H9 (cell line): ENCODE results near the gene CPAMD8. TPM values are rescaled to one million over a fixed set of nuclear protein-coding genes. Genes with fewer than 3 reads are reported as not detected.

ENCODE experiments used
- DNase-seq: peaks from one replicate; pipeline ENCODE4 v3.0.0-alpha.2; 2017
- H2AFZ ChIP-seq: one replicate; pipeline ENCODE4 v1.6.1; 2013; ENCODE audit warnings: mild to moderate bottlenecking, low read length, control low read depth, moderate library complexity
- H2AK5ac ChIP-seq: 2 replicates; pipeline ENCODE4 v1.6.1; 2013; ENCODE audit warnings: low read length, control low read depth, mixed read lengths; ENCODE audit not compliant: insufficient read length
- H2BK120ac ChIP-seq: one replicate; pipeline ENCODE4 v1.6.1; 2013; ENCODE audit warnings: low read depth, mild to moderate bottlenecking, low read length, control low read depth, inconsistent platforms; ENCODE audit not compliant: poor library complexity, severe bottlenecking
- H2BK12ac ChIP-seq: 2 replicates; pipeline ENCODE4 v1.6.1; 2013; ENCODE audit warnings: low read length, control low read depth, mixed read lengths, low read depth; ENCODE audit not compliant: insufficient read length
- H2BK15ac ChIP-seq: 2 replicates; pipeline ENCODE4 v1.6.1; 2013; ENCODE audit warnings: low read depth, low read length, control low read depth
- H2BK20ac ChIP-seq: one replicate; pipeline ENCODE4 v1.6.1; 2013; ENCODE audit warnings: low read depth, mild to moderate bottlenecking, low read length, control low read depth, inconsistent platforms; ENCODE audit not compliant: poor library complexity, severe bottlenecking
- H2BK5ac ChIP-seq: 2 replicates; pipeline ENCODE4 v1.6.1; 2013; ENCODE audit warnings: low read length, control low read depth, mixed read lengths; ENCODE audit not compliant: insufficient read length
- H3K14ac ChIP-seq: 2 replicates; pipeline ENCODE4 v1.6.1; 2013; ENCODE audit warnings: low read length, control low read depth; ENCODE audit not compliant: insufficient read depth
- H3K18ac ChIP-seq: 2 replicates; pipeline ENCODE4 v1.6.1; 2013; ENCODE audit warnings: low read depth, mild to moderate bottlenecking, mixed read lengths, low read length, control low read depth; ENCODE audit not compliant: insufficient read length
- H3K23ac ChIP-seq: 2 replicates; pipeline ENCODE4 v1.6.1; 2013; ENCODE audit warnings: low read length, control low read depth, mixed read lengths, low read depth; ENCODE audit not compliant: insufficient read length
- H3K23me2 ChIP-seq: 2 replicates; pipeline ENCODE4 v1.6.1; 2013; ENCODE audit warnings: low read depth, mild to moderate bottlenecking, mixed read lengths, low read length, control low read depth; ENCODE audit not compliant: insufficient read length, poor library complexity, severe bottlenecking
- H3K27ac ChIP-seq: 2 replicates; pipeline ENCODE4 v1.5.1; 2013; ENCODE audit warnings: low read length, control low read depth, mixed read lengths, low read depth; ENCODE audit not compliant: insufficient read length
- H3K27me3 ChIP-seq: 2 replicates; pipeline ENCODE4 v1.6.1; 2013; ENCODE audit warnings: low read length, control low read depth, inconsistent platforms; ENCODE audit not compliant: insufficient read depth
- H3K4ac ChIP-seq: 2 replicates; pipeline ENCODE4 v1.6.1; 2013; ENCODE audit warnings: low read depth, mild to moderate bottlenecking, control low read depth, inconsistent platforms, low read length, moderate library complexity
- H3K4me1 ChIP-seq: 2 replicates; pipeline ENCODE4 v1.6.1; 2013; ENCODE audit warnings: low read length, control low read depth, inconsistent platforms; ENCODE audit not compliant: insufficient read depth
- H3K4me2 ChIP-seq: 2 replicates; pipeline ENCODE4 v1.6.1; 2013; ENCODE audit warnings: low read length, control low read depth, mixed read lengths; ENCODE audit not compliant: insufficient read length, insufficient read depth
- H3K56ac ChIP-seq: 2 replicates; pipeline ENCODE4 v1.6.1; 2013; ENCODE audit warnings: low read depth, mild to moderate bottlenecking, mixed read lengths, low read length, control low read depth; ENCODE audit not compliant: insufficient read length
- H3K79me1 ChIP-seq: 2 replicates; pipeline ENCODE4 v1.6.1; 2013; ENCODE audit warnings: low read depth, mild to moderate bottlenecking, moderate library complexity, low read length, control low read depth, inconsistent platforms; ENCODE audit not compliant: insufficient read depth, poor library complexity, severe bottlenecking
- H3K79me2 ChIP-seq: 2 replicates; pipeline ENCODE4 v1.6.1; 2013; ENCODE audit warnings: low read length, control low read depth, inconsistent platforms; ENCODE audit not compliant: insufficient read depth
- H3K9ac ChIP-seq: 2 replicates; pipeline ENCODE4 v1.6.1; 2013; ENCODE audit warnings: low read length, control low read depth, mixed read lengths; ENCODE audit not compliant: insufficient read length; ENCODE audit errors: extremely low read depth
- H3K9me3 ChIP-seq: one replicate; pipeline ENCODE4 v1.6.1; 2013; ENCODE audit warnings: low read depth, low read length, inconsistent platforms; ENCODE audit not compliant: control insufficient read depth
- H3T11ph ChIP-seq: one replicate; pipeline ENCODE4 v1.6.1; 2013; ENCODE audit warnings: mild to moderate bottlenecking, low read length, control low read depth, inconsistent platforms
- H4K20me1 ChIP-seq: one replicate; pipeline ENCODE4 v1.6.1; 2013; ENCODE audit not compliant: control insufficient read depth, insufficient read length, insufficient read depth
- H4K5ac ChIP-seq: 2 replicates; pipeline ENCODE4 v1.6.1; 2013; ENCODE audit warnings: low read depth, mild to moderate bottlenecking, mixed read lengths, low read length, control low read depth; ENCODE audit not compliant: insufficient read length
- H4K8ac ChIP-seq: replicated peaks from 2 replicates; pipeline ENCODE4 v1.6.1; 2013; ENCODE audit warnings: low read length, control low read depth, mixed read lengths, low read depth; ENCODE audit not compliant: insufficient read length
- H4K91ac ChIP-seq: 2 replicates; pipeline ENCODE4 v1.6.1; 2013; ENCODE audit warnings: low read depth, mild to moderate bottlenecking, moderate library complexity, mixed read lengths, low read length, control low read depth; ENCODE audit not compliant: insufficient read length
- H3K27ac Mint-ChIP-seq, 3 experiments: 2 replicates in 2 of 3; 3 replicates in 1 of 3; pipeline ENCODE4 v1.8.0; 2020 to 2021; ENCODE audit warnings: mixed read lengths in 3 of 3, mild to moderate bottlenecking in 1 of 3, moderate library complexity in 1 of 3
- H3K27me3 Mint-ChIP-seq: 2 replicates; pipeline ENCODE4 v1.8.0; 2021; ENCODE audit warnings: low read depth, mild to moderate bottlenecking, moderate library complexity, mixed read lengths
- H3K36me3 Mint-ChIP-seq, 3 experiments: 2 replicates in 2 of 3; 3 replicates in 1 of 3; pipeline ENCODE4 v1.8.0; 2020 to 2021; ENCODE audit warnings: low read depth in 3 of 3, mixed read lengths in 3 of 3; ENCODE audit not compliant: insufficient read depth in 1 of 3
- H3K4me1 Mint-ChIP-seq, 2 experiments: 2 replicates each; pipeline ENCODE4 v1.8.0; 2020; ENCODE audit warnings: mixed read lengths in 2 of 2
- H3K4me3 Mint-ChIP-seq, 2 experiments: 2 replicates in 1 of 2; 3 replicates in 1 of 2; pipeline ENCODE4 v1.8.0; 2020 to 2021; ENCODE audit warnings: mild to moderate bottlenecking in 2 of 2, mixed read lengths in 2 of 2, moderate library complexity in 1 of 2
- H3K9me3 Mint-ChIP-seq, 2 experiments: 2 replicates in 1 of 2; 3 replicates in 1 of 2; pipeline ENCODE4 v1.8.0; 2020; ENCODE audit warnings: mild to moderate bottlenecking in 2 of 2, mixed read lengths in 2 of 2, moderate library complexity in 1 of 2
- WGBS: extraction: QIAGEN DNeasy Blood & Tissue Kit; methylation state at CpG from one replicate; pipeline ENCODE4 v1.1.7; 2013; ENCODE audit warnings: missing lambda C conversion rate, low lambda C conversion rate, mixed read lengths; ENCODE audit not compliant: insufficient read length; ENCODE audit errors: extremely low coverage; 5-methylcytosine and 5-hydroxymethylcytosine counted together
- total RNA-seq: library from RNA; stranded (reverse); gene quantifications from 2 replicates; pipeline ENCODE4 v1.2.1, GENCODE V29; 2021
- TF ChIP-seq, protein P1 (sequence below): fragments of 200-600 bp; sonication (generic); conservative IDR thresholded peaks from 3 replicates; pipeline ENCODE4 v1.8.0; 2021; ENCODE audit warnings: antibody characterized with exemption, mild to moderate bottlenecking

Gene CPAMD8
- total RNA-seq, 1 experiment from 2014 or later = 12.0 TPM

DNA sequence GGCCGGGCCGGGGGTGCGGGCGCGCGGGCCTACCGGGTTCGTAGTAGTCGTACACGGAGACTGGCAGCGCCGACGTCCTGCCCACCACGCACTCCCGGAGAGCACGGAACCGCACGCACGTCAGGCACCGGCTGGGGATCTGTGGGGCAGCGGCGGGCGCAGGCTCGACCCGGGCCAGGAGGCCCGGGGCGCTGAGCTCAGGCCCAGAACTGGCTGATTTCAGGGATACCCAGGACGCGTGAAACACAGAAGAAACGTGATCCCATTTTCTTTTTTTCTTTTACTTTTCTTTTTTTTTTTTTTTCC is 128.8 kb downstream of the CPAMD8 start:
- H3K56ac ChIP-seq = no peak overlapping the region
- H3K4me2 ChIP-seq = peak overlapping the region; percentile 54
- H2BK5ac ChIP-seq = no peak overlapping the region
- TF ChIP-seq, protein P1, sequence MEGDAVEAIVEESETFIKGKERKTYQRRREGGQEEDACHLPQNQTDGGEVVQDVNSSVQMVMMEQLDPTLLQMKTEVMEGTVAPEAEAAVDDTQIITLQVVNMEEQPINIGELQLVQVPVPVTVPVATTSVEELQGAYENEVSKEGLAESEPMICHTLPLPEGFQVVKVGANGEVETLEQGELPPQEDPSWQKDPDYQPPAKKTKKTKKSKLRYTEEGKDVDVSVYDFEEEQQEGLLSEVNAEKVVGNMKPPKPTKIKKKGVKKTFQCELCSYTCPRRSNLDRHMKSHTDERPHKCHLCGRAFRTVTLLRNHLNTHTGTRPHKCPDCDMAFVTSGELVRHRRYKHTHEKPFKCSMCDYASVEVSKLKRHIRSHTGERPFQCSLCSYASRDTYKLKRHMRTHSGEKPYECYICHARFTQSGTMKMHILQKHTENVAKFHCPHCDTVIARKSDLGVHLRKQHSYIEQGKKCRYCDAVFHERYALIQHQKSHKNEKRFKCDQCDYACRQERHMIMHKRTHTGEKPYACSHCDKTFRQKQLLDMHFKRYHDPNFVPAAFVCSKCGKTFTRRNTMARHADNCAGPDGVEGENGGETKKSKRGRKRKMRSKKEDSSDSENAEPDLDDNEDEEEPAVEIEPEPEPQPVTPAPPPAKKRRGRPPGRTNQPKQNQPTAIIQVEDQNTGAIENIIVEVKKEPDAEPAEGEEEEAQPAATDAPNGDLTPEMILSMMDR = no peak
- no peak overlapping the region for H2BK15ac ChIP-seq
- DNase-seq = no peak
- no peaks in the 10 kb centered on the region for H3K4me1 ChIP-seq
- H3K9ac ChIP-seq = no peak overlapping the region
- Mint-ChIP-seq H3K4me1 (peaks cover 0 to 9% of the 10 kb centered on the region in 2 experiments; a peak in 3 of 4 replicates), H3K27ac (no peak overlapping the region), H3K4me3 (peak overlapping the region; percentile 63 to 85), H3K9me3 (no peaks in the 10 kb centered on the region; a peak in 1 of 5 replicates), H3K27me3 (peaks cover 31% of the 10 kb centered on the region), H3K36me3 (no peaks in the 10 kb centered on the region)
- no peaks in the 10 kb centered on the region for H3K9me3 ChIP-seq
- peaks cover 11% of the 10 kb centered on the region for H3K23me2 ChIP-seq
- H3K27me3 ChIP-seq = peaks cover 4% of the 10 kb centered on the region; the same call in 1 of the 2 replicates
- no peak overlapping the region for H2AFZ ChIP-seq
- WGBS = no CpG with 5 or more reads among the region's 30 CpGs
- 0 out of 2 replicates have a peak overlapping the region, but pooled peaks have one; percentile 50 for H3K14ac ChIP-seq
- H2BK20ac ChIP-seq = no peak overlapping the region
- H2BK120ac ChIP-seq = no peak overlapping the region
- no peak overlapping the region for H2AK5ac ChIP-seq
- H3K27ac ChIP-seq = no peak overlapping the region
- H4K91ac ChIP-seq = no peak overlapping the region
- H4K5ac ChIP-seq = no peak overlapping the region
- H4K8ac ChIP-seq = no peak overlapping the region
- no peak overlapping the region for H3K18ac ChIP-seq
- no peak overlapping the region for H3K4ac ChIP-seq
- no peak overlapping the region for H2BK12ac ChIP-seq
- H3K23ac ChIP-seq = no peak overlapping the region
- no peaks in the 10 kb centered on the region for H3K79me2 ChIP-seq
- no peak overlapping the region for H3T11ph ChIP-seq
- no peaks in the 10 kb centered on the region for H3K79me1 ChIP-seq
- peaks cover 3% of the 10 kb centered on the region for H4K20me1 ChIP-seq
